GM06990 (cell line): ENCODE data around the gene LIM2.

Experiments
- DNase-seq: peaks from one replicate; pipeline ENCODE4 v3.0.0-alpha.2; 2011; ENCODE audit not compliant: insufficient read length; ENCODE audit errors: extremely low read depth
- H3K27me3 ChIP-seq: replicated peaks from 2 replicates; pipeline ENCODE4 v1.6.0; 2011; ENCODE audit warnings: low read length; ENCODE audit not compliant: control insufficient read depth, insufficient read depth
- H3K36me3 ChIP-seq: 2 replicates; pipeline ENCODE4 v1.5.1; 2011; ENCODE audit warnings: low read length; ENCODE audit not compliant: control insufficient read depth, insufficient read depth
- H3K4me3 ChIP-seq: replicated peaks from 2 replicates; pipeline ENCODE4 v1.5.1; 2011; ENCODE audit warnings: low read depth, mild to moderate bottlenecking, control low read depth, low read length
- TF ChIP-seq, protein P1 (sequence below): IDR thresholded peaks from 2 replicates; pipeline ENCODE4 v1.5.1; 2011; ENCODE audit warnings: low read length, control low read depth, mild to moderate bottlenecking, inconsistent platforms; ENCODE audit not compliant: insufficient read depth, poor library complexity, severe bottlenecking

Gene LIM2

DNA sequence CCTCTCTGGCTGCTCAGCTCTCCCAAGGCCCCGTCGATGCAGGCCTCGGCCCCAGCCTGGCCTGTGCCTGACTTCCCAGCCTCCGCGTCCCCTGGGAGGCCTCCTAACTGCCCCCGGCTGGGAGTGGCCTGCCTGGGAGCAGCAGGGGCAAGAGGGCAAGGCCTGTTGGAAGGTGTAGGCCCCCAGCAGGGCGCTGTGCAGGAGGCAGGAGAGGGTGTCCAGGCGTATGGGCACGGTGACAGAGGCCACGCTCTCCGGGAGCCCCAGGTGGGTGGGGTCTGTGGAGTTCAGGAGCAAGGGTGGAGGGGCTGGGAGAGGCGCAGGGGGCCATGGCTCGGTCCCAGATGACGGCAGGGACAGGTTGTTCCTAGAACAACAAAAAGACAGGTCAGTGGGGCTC lies 1.4 kb upstream of the LIM2 start:
- no peaks in the 10 kb centered on the region; the same call in 1 of the 2 replicates for H3K27me3 ChIP-seq
- TF ChIP-seq, protein P1, sequence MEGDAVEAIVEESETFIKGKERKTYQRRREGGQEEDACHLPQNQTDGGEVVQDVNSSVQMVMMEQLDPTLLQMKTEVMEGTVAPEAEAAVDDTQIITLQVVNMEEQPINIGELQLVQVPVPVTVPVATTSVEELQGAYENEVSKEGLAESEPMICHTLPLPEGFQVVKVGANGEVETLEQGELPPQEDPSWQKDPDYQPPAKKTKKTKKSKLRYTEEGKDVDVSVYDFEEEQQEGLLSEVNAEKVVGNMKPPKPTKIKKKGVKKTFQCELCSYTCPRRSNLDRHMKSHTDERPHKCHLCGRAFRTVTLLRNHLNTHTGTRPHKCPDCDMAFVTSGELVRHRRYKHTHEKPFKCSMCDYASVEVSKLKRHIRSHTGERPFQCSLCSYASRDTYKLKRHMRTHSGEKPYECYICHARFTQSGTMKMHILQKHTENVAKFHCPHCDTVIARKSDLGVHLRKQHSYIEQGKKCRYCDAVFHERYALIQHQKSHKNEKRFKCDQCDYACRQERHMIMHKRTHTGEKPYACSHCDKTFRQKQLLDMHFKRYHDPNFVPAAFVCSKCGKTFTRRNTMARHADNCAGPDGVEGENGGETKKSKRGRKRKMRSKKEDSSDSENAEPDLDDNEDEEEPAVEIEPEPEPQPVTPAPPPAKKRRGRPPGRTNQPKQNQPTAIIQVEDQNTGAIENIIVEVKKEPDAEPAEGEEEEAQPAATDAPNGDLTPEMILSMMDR: no peak
- H3K4me3 ChIP-seq: no peak overlapping the region
- no peak for DNase-seq
- H3K36me3 ChIP-seq: no peaks in the 10 kb centered on the region

DNA sequence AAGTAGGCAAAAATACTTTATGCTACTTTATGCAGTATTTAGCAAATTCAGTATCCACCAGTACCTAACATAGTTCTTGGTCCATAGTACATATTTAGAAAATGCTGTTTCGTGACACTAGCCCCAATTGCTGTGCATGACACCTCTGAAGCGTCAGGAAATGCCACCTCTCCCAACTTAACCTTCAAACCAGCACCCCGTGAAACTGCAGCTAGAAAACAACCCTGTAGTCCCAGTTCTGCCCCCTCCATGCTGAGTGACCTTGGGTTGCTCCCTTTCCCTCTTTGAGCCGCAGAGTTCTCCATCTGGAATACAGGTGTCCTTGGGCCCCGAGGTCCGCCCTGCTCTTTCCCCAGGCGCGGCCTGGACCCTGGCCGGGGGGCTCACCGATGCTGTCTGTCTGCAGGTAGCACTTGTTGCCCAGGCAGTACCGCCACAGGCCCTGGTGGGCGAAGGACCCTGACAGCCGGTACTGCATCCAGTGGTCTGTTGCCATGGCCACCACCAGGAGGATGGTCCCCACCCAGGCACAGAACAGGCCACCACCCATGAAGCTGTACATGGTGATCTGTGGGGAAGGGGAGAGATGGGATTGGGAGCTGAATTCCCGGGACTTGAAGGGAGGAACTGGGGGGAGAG lies 773 bp downstream of the LIM2 start:
- no peaks in the 10 kb centered on the region for H3K36me3 ChIP-seq
- no peak overlapping the region for H3K4me3 ChIP-seq
- TF ChIP-seq, protein P1: no peak
- DNase-seq: no peak
- H3K27me3 ChIP-seq: no peaks in the 10 kb centered on the region; the same call in 1 of the 2 replicates

DNA sequence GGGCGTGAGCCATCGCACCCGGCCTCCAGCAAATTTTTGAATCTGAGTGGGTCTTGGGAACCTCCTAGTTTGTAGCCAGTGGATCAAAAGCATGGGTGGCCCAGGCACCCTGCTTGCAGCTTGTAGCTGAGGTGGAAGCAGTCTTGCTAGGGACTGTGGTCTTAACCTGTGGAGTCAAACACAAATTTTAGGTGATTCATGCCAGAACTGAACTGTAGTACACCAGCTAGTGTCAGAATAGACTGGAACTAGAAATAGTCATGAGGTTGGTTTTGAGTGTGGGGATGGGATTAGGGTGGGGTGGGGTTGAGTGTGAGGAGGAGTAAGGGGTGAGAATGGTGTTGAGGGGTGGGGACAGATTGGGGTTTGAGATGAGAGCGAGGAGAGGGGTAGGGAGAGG lies 5.8 kb downstream of the LIM2 start:
- no peak for DNase-seq
- H3K27me3 ChIP-seq: no peaks in the 10 kb centered on the region; the same call in 1 of the 2 replicates
- H3K4me3 ChIP-seq: no peak overlapping the region
- no peaks in the 10 kb centered on the region for H3K36me3 ChIP-seq
- TF ChIP-seq, protein P1: no peak

DNA sequence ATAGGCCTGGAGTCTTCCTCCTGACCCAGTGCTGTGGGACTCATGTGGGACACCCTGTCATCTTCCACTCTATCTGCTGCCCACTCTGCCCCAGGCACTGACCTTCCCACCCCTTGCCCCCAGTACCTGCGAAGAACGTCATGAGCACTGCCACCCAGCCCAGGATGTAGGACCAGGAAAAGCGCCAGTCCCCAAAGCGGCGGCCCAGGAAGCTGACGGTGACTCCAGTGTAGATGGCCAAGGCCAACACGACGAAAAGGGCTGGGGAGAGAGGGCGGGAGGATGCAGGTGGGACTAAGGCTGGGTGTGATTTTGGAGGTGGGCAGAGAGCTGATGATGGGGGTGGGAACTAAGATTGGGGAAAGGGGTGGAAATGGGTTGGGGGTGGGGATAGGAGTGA lies 7.4 kb downstream of the LIM2 start:
- TF ChIP-seq, protein P1: no peak
- DNase-seq: no peak
- H3K27me3 ChIP-seq: no peaks in the 10 kb centered on the region
- H3K36me3 ChIP-seq: no peaks in the 10 kb centered on the region
- H3K4me3 ChIP-seq: no peak overlapping the region

DNA sequence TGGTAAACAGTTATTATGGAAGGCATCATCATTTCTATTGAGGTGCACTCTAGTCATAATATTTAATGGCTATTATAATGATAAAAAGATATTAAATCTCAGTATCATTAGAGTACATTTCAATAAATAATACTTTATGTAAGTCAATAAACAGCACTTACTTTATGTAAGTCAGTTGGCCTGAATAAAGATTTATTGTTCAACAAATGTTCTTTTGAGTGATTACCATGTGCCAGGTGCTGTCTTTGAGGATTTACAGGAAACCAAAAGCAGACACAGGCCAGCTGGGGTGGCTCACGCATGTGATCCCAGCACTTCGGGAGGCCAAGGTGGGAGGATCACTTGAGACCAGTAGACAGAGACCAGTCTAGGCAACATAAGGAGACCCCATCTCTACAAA lies 10.4 kb downstream of the LIM2 start:
- no peak overlapping the region for H3K4me3 ChIP-seq
- no peaks in the 10 kb centered on the region for H3K36me3 ChIP-seq
- no peak for DNase-seq
- TF ChIP-seq, protein P1: no peak
- H3K27me3 ChIP-seq: no peaks in the 10 kb centered on the region
